ENCODE measurements around the gene ZNF362.

ZNF362 gene

GRCh38 chr1:33327587-33328325, 71.5 kb downstream of the ZNF362 start:
- DNase-seq (ENCODE audit: low read depth): peak; percentile 99
- no peak overlapping the region for H3K4me3 ChIP-seq (ENCODE audit: low read length)
- peak; percentile 30 for TF ChIP-seq CTCF (conservative IDR thresholded peaks at IDR 0.05; ENCODE audit: low read length)

DNA sequence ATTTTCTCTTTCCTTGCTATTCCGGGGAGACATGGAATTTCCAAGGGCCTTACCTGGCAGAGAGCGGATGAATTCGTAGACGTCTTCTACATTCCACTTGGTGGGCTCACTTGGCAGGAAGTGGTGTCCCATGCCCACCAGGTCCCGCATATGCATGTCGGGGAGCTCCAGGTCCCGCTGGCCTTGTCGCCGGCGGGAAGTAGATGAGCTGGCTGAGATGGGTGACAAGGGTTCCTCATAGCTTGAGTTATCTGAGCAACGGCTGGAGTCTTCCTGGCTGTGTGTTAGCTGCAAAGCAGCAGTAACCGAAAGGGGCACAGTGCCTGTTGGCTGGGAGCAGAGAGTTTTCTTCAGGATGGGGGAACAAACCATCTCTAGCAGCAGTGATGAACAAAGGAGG, 72.5 kb downstream of the ZNF362 start:
- no peak for DNase-seq (ENCODE audit: low read depth)
- no peak for TF ChIP-seq CTCF (conservative IDR thresholded peaks at IDR 0.05; ENCODE audit: low read length)
- H3K4me3 ChIP-seq (ENCODE audit: low read length): no peak overlapping the region

DNA sequence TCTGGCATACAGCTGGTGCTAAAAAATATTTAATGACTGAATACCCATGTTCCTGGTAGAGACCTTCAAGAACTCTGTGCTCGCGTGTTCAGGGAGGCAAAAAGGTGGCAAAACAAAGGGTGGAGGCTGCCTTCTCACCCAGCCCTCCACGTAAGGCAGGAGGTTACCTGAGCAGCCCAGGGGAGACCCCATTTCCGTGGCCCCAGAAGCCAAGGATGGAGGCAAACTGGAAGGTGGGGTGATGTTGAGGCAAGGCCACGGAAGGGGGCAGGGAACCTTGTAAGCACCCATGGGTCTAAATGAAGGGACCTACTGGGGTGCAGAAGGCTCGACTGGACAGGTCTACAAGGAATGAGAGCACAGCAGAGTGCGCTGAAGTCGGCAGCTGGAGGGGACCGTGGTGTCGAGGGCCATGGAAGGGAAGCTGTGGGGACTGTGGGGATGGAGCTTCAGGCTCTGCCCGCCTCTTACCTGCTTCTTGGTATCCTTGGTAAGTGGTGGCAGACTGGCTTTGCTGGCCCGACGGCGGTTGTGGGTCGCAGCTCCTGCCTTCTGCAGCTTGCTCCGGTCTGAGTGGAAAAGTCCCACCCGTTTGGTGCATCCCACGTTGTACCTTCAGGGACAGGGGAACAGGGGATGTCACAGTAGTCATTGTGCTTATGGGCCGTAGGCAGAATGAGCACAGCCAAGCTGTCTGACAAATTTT, 73.5 kb downstream of the ZNF362 start:
- DNase-seq (ENCODE audit: low read depth): no peak
- H3K4me3 ChIP-seq (ENCODE audit: low read length): no peak overlapping the region
- TF ChIP-seq CTCF (conservative IDR thresholded peaks at IDR 0.05; ENCODE audit: low read length): no peak

GRCh38 chr1:33330361-33330890, 74.1 kb downstream of the ZNF362 start:
- no peak overlapping the region for H3K4me3 ChIP-seq (ENCODE audit: low read length)
- no peak for DNase-seq (ENCODE audit: low read depth)
- no peak for TF ChIP-seq CTCF (conservative IDR thresholded peaks at IDR 0.05; ENCODE audit: low read length)

GRCh38 chr1:33330906-33331305, 74.6 kb downstream of the ZNF362 start:
- no peak overlapping the region for H3K4me3 ChIP-seq (ENCODE audit: low read length)
- no peak for DNase-seq (ENCODE audit: low read depth)
- TF ChIP-seq CTCF (conservative IDR thresholded peaks at IDR 0.05; ENCODE audit: low read length): no peak

GRCh38 chr1:33331444-33332356, 75.4 kb downstream of the ZNF362 start:
- peak; percentile 34 for DNase-seq (ENCODE audit: low read depth)
- no peak for TF ChIP-seq CTCF (conservative IDR thresholded peaks at IDR 0.05; ENCODE audit: low read length)
- H3K4me3 ChIP-seq (ENCODE audit: low read length): no peak overlapping the region

Measured in AG10803 (cell line).